HS-27A (cell line): ENCODE data around the gene BNIP2.
"Not testable (repeated sequence)": the region's sequence is repeated elsewhere in the genome, so short reads cannot be mapped to it uniquely, and the experiment has no call there.

Experiments used
- DNase-seq: peaks from one replicate; pipeline ENCODE4 v3.0.0-alpha.2; 2012; ENCODE audit warnings: low read depth, missing footprints

The BNIP2 gene

GRCh38 chr15:59687836-59688235, 1.3 kb downstream of the BNIP2 start:
- DNase-seq: no peak

GRCh38 chr15:59686389-59686788, 2.7 kb downstream of the BNIP2 start:
- no peak for DNase-seq

GRCh38 chr15:59685737-59686297, 3.3 kb downstream of the BNIP2 start:
- DNase-seq: no peak

- no peak for DNase-seq
These were observed 8.2 kb downstream of the BNIP2 start for GRCh38 chr15:59680870-59681269.

GRCh38 chr15:59680346-59680745, 8.8 kb downstream of the BNIP2 start:
- no peak for DNase-seq

- DNase-seq: no peak
These were observed 10.5 kb downstream of the BNIP2 start for GRCh38 chr15:59678620-59679019.

- no peak for DNase-seq
These were observed 10.9 kb downstream of the BNIP2 start for GRCh38 chr15:59678172-59678571.

GRCh38 chr15:59676565-59676964, 12.6 kb downstream of the BNIP2 start:
- DNase-seq: no peak

- DNase-seq: no peak
These were observed 14.7 kb downstream of the BNIP2 start for GRCh38 chr15:59674361-59674877.

- no peak for DNase-seq
These were observed 20.6 kb downstream of the BNIP2 start for GRCh38 chr15:59668556-59668955.

- DNase-seq: no peak
These were observed 26.9 kb downstream of the BNIP2 start for GRCh38 chr15:59662260-59662659.

GRCh38 chr15:59659366-59659765, 29.8 kb downstream of the BNIP2 start:
- no peak for DNase-seq

- no peak for DNase-seq
These were observed 31.4 kb downstream of the BNIP2 start for GRCh38 chr15:59657635-59658125.

GRCh38 chr15:59656897-59657634, 32.1 kb downstream of the BNIP2 start, which contains the start of gene GTF2A2:
Gene GTF2A2 (minus strand): TSS chr15:59657515. CDS start chr15:59652277, 5,238 bp downstream.
- peak; percentile 81 for DNase-seq

- no peak for DNase-seq
These were observed 35.1 kb downstream of the BNIP2 start for GRCh38 chr15:59654046-59654445.

- DNase-seq: no peak
These were observed 39.5 kb downstream of the BNIP2 start for GRCh38 chr15:59649603-59650002.

- no peak for DNase-seq
These were observed 42.0 kb downstream of the BNIP2 start for GRCh38 chr15:59647085-59647484.

GRCh38 chr15:59646277-59646676, 42.8 kb downstream of the BNIP2 start:
- no peak for DNase-seq

GRCh38 chr15:59645812-59646211, 43.3 kb downstream of the BNIP2 start:
- DNase-seq: not testable (repeated sequence)

- no peak for DNase-seq
These were observed 44.4 kb downstream of the BNIP2 start for GRCh38 chr15:59644756-59645155.

GRCh38 chr15:59642351-59642750, 46.8 kb downstream of the BNIP2 start:
- no peak for DNase-seq

- DNase-seq: not testable (repeated sequence)
These were observed 51.6 kb downstream of the BNIP2 start for GRCh38 chr15:59637507-59637906.

GRCh38 chr15:59636184-59636583, 52.9 kb downstream of the BNIP2 start:
- DNase-seq: no peak
